Naive thymus-derived CD4-positive, alpha-beta T cell (primary cell): ENCODE measurements around the gene ZNF132. TPM values are rescaled to one million over a fixed set of nuclear protein-coding genes. Genes with fewer than 3 reads are reported as not detected.
A peak's percentile ranks its signal among the peaks of the same experiment; 100 is the strongest.
"Not testable (repeated sequence)": the region's sequence is repeated elsewhere in the genome, so short reads cannot be mapped to it uniquely, and the experiment has no call there.

ENCODE experiments used
- ATAC-seq: fragments of 150-1000 bp; cut with Tn5 transposase; 2 replicates; pipeline ENCODE4 v1.10.0; 2021; ENCODE audit warnings: mild to moderate bottlenecking, moderate library complexity
- CTCF ChIA-PET: fragments of 350-600 bp; sonication (Branson Sonifier 250); formaldehyde crosslinking; loops from one replicate; lab custom pipeline; 2021; ENCODE audit warnings: antibody characterized with exemption; lab: Charles Lee
- POLR2A ChIA-PET: fragments of 350-600 bp; sonication (Branson Sonifier 250); formaldehyde crosslinking; loops from one replicate; lab custom pipeline; 2021; ENCODE audit warnings: antibody characterized with exemption, inconsistent platforms; lab: Charles Lee
- DNase-seq, 9 donors: peaks; one replicate each; pipeline versions ENCODE4 v3.0.0 to v3.0.0-alpha.2; 2020 to 2022; ENCODE audit warnings: mixed read lengths in 1 of 9
- H3K27ac ChIP-seq: one replicate; pipeline ENCODE4 v1.7.0; 2013; ENCODE audit warnings: mild to moderate bottlenecking, low read depth, low read length, moderate library complexity
- H3K27me3 ChIP-seq, 2 donors: one replicate each; pipeline ENCODE4 v1.7.0; 2013; ENCODE audit warnings: low read length in 2 of 2, mild to moderate bottlenecking in 2 of 2, moderate library complexity in 2 of 2; ENCODE audit not compliant: control insufficient read depth in 2 of 2, insufficient read depth in 2 of 2
- H3K36me3 ChIP-seq, 3 experiments: 1 replicate in 2 of 3; 2 replicates in 1 of 3; pipeline ENCODE4 v1.7.0; 2013; ENCODE audit warnings: low read length in 3 of 3, mild to moderate bottlenecking in 3 of 3, moderate library complexity in 1 of 3; ENCODE audit not compliant: insufficient read depth in 3 of 3, control insufficient read depth in 2 of 3
- H3K4me1 ChIP-seq, 2 donors: one replicate each; pipeline ENCODE4 v1.7.0; 2013; ENCODE audit warnings: low read length in 2 of 2, mild to moderate bottlenecking in 2 of 2, moderate library complexity in 1 of 2; ENCODE audit not compliant: control insufficient read depth in 2 of 2, insufficient read depth in 2 of 2
- H3K4me3 ChIP-seq: 2 replicates; pipeline ENCODE4 v1.7.0; 2013; ENCODE audit warnings: mild to moderate bottlenecking, low read length
- H3K9me3 ChIP-seq, 3 experiments: 1 replicate in 2 of 3; 2 replicates in 1 of 3; pipeline ENCODE4 v1.7.0; 2013; ENCODE audit warnings: low read length in 3 of 3; ENCODE audit not compliant: control insufficient read depth in 2 of 3
- H3K27ac Mint-ChIP-seq, 9 donors: one replicate each; pipeline ENCODE4 v1.8.0; 2020 to 2022; ENCODE audit warnings: mixed read lengths in 9 of 9, mild to moderate bottlenecking in 8 of 9, moderate library complexity in 5 of 9, inconsistent platforms in 2 of 9
- H3K27me3 Mint-ChIP-seq, 5 donors: one replicate each; pipeline ENCODE4 v1.8.0; 2021 to 2022; ENCODE audit warnings: mixed read lengths in 5 of 5, mild to moderate bottlenecking in 1 of 5
- H3K36me3 Mint-ChIP-seq, 5 donors: one replicate each; pipeline ENCODE4 v1.8.0; 2020 to 2022; ENCODE audit warnings: mixed read lengths in 5 of 5, mild to moderate bottlenecking in 3 of 5, inconsistent platforms in 1 of 5
- H3K4me1 Mint-ChIP-seq, 7 donors: one replicate each; pipeline ENCODE4 v1.8.0; 2020 to 2022; ENCODE audit warnings: mixed read lengths in 7 of 7, mild to moderate bottlenecking in 3 of 7, inconsistent platforms in 1 of 7
- H3K4me3 Mint-ChIP-seq, 10 donors: one replicate each; pipeline ENCODE4 v1.8.0; 2020 to 2022; ENCODE audit warnings: mild to moderate bottlenecking in 10 of 10, mixed read lengths in 10 of 10, moderate library complexity in 6 of 10, inconsistent platforms in 2 of 10
- H3K9me3 Mint-ChIP-seq, 11 donors: one replicate each; pipeline ENCODE4 v1.8.0; 2020 to 2022; ENCODE audit warnings: mixed read lengths in 11 of 11, mild to moderate bottlenecking in 4 of 11, inconsistent platforms in 1 of 11, moderate library complexity in 1 of 11
- intact Hi-C, 2 donors: fragments of 100-400 bp; cut with micrococcal nuclease; formaldehyde crosslinking; loops; one replicate each; pipeline ENCODE4 v1.15.1; 2023
- polyA plus RNA-seq, 2 donors: library from polyadenylated mRNA; unstranded; fragments of 300-500 nt; fragmentation: Illumina TruSeq; gene quantifications; one replicate each; pipeline ENCODE4 v1.2.3, GENCODE V29; 2021
- total RNA-seq, 6 experiments: library from RNA in 5 of 6; stranded (reverse) in 5 of 6; gene quantifications; 1 replicate in 5 of 6; 2 replicates in 1 of 6; pipeline ENCODE4 v1.2.3 and lab custom pipeline; 2021 to 2026

ZNF132 gene
- total and polyA plus RNA-seq, 7 experiments from 2014 or later = 1.2 to 12.9 (median 3.6) TPM

- Histone ChIP-seq H3K4me1 (peaks cover 12 to 15% of the 10 kb centered on the region in 2 donors), H3K36me3 (peaks cover 0 to 5% (median 0%) of the 10 kb centered on the region in 3 experiments), H3K27ac (peak overlapping the region; percentile 87), H3K4me3 (peak overlapping the region; percentile 96), H3K27me3 (no peaks in the 10 kb centered on the region), H3K9me3 (no peaks in the 10 kb centered on the region)
- Mint-ChIP-seq H3K4me3 (peak overlapping the region; percentile 82 to 98 (median 95)), H3K27ac (peak overlapping the region; percentile 83 to 95 (median 93)), H3K27me3 (no peaks in the 10 kb centered on the region), H3K36me3 (peaks cover 0 to 10% (median 4%) of the 10 kb centered on the region in 5 donors), H3K9me3 (no peaks in the 10 kb centered on the region), H3K4me1 (peaks cover 5 to 41% (median 34%) of the 10 kb centered on the region in 7 donors)
- ATAC-seq (no peak), DNase-seq (no peak)
- POLR2A ChIA-PET = interaction anchor here (1.0 to 1.4 kb wide), 7 partner anchors 32 to 202 kb away, joined by 3 to 7 read pairs (median 4); partner anchors contain the start of genes ZBTB45, ZNF132, ZNF324B and ZNF497
- CTCF ChIA-PET = no interaction called here
- intact Hi-C loops = loop anchor here (1.0 to 10.0 kb wide), 19 partner anchors 20 to 593 kb away; partner anchors contain the start of genes ERVK3-1 (in 2 of the 2), RPS5 (in 2 of the 2), ZNF132 (in 2 of the 2) and ZNF324B (in 2 of the 2)
Measured at GRCh38 chr19:58407658-58408151, 32.2 kb downstream of the ZNF132 start.

- Mint-ChIP-seq H3K27ac (peak overlapping the region; percentile 83 to 95 (median 93)), H3K4me1 (peaks cover 5 to 41% (median 34%) of the 10 kb centered on the region in 7 donors), H3K4me3 (peak overlapping the region; percentile 82 to 98 (median 95)), H3K9me3 (no peaks in the 10 kb centered on the region), H3K36me3 (peaks cover 0 to 6% (median 0%) of the 10 kb centered on the region in 5 donors), H3K27me3 (no peaks in the 10 kb centered on the region)
- Histone ChIP-seq H3K27ac (peak overlapping the region; percentile 87), H3K4me1 (peaks cover 12 to 18% of the 10 kb centered on the region in 2 donors), H3K9me3 (no peaks in the 10 kb centered on the region), H3K27me3 (no peaks in the 10 kb centered on the region), H3K36me3 (peaks cover 0 to 5% (median 0%) of the 10 kb centered on the region in 3 experiments), H3K4me3 (no peak overlapping the region)
- ChIA-PET POLR2A (interaction anchor here (1.4 kb wide), 1 partner anchor 201 kb away, joined by 3 read pairs; no protein-coding TSS in a partner anchor), CTCF (interaction anchor here (0.6 kb wide), 2 partner anchors 11 to 174 kb away, joined by 3 to 4 read pairs; no protein-coding TSS in a partner anchor)
- intact Hi-C loops = loop anchor here in 1 of 2 donors (5.0 to 10.0 kb wide), 2 partner anchors 60 to 592 kb away; partner anchors contain the start of gene ZNF552
- DNase-seq = no peak
- no peak for ATAC-seq
Measured at GRCh38 chr19:58406818-58407657, 32.9 kb downstream of the ZNF132 start.

DNA sequence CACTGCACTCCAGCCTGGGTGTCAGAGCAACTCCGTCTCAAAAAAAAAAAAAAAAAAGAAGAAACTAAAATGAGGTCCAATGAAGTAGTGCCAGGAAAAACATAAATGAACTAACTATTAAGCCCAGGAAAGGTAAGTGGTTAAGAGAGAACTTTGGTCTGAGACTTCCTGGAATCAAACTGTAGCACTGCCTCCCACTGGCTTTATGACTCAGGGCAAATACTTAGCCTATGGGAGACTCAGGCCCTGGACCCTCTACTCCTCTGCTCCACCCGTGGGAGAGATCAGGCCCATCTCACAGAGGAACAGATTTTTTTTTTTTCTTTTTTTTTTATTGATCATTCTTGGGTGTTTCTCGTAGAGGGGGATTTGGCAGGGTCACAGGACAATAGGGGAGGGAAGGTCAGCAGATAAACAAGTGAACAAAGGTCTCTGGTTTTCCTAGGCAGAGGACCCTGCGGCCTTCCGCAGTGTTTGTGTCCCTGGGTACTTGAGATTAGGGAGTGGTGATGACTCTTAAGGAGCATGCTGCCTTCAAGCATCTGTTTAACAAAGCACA is 36.0 kb downstream of the ZNF132 start:
- H3K27me3 ChIP-seq, ATAC-seq, H3K9me3 Mint-ChIP-seq, H3K27me3 Mint-ChIP-seq, POLR2A ChIA-PET, H3K4me3 ChIP-seq, CTCF ChIA-PET, H3K36me3 Mint-ChIP-seq, H3K4me3 Mint-ChIP-seq, H3K27ac ChIP-seq, H3K36me3 ChIP-seq, DNase-seq, H3K9me3 ChIP-seq: not testable (repeated sequence)
- Mint-ChIP-seq H3K27ac (peak overlapping the region in 1 of 9 donors; percentile 38), H3K4me1 (peaks cover 13 to 45% (median 34%) of the 10 kb centered on the region in 7 donors)
- intact Hi-C loops = loop anchor here (5.0 to 10.0 kb wide), 2 partner anchors 108 to 589 kb away; partner anchors contain the start of genes SLC27A5 (in 1 of the 2) and ZNF552 (in 1 of the 2)
- peaks cover 13 to 16% of the 10 kb centered on the region in 2 donors for H3K4me1 ChIP-seq

GRCh38 chr19:58401840-58402421 is 38.0 kb downstream of the ZNF132 start:
- Histone ChIP-seq H3K4me1 (peaks cover 6 to 14% of the 10 kb centered on the region in 2 donors), H3K4me3 (peak overlapping the region; percentile 77), H3K27ac (peak overlapping the region; percentile 91), H3K27me3 (peaks cover 0 to 3% of the 10 kb centered on the region in 2 donors), H3K36me3 (no peaks in the 10 kb centered on the region), H3K9me3 (no peaks in the 10 kb centered on the region)
- peak overlapping the region in 7 of 10 donors; percentile 54 to 98 (median 91) for H3K4me3 Mint-ChIP-seq
- ChIA-PET POLR2A (interaction anchor here (0.6 to 0.8 kb wide), 3 partner anchors 39 to 674 kb away, joined by 3 read pairs; partner anchors contain the start of genes ZNF274, ZNF497 and ZNF671), CTCF (no interaction called here)
- DNase-seq (no peak), ATAC-seq (no peak)
- H3K27me3 Mint-ChIP-seq = peaks cover 3 to 19% (median 7%) of the 10 kb centered on the region in 5 donors
- H3K36me3 Mint-ChIP-seq = peaks cover 0 to 4% (median 0%) of the 10 kb centered on the region in 5 donors
- H3K27ac Mint-ChIP-seq = peak overlapping the region in 3 of 9 donors; percentile 89 to 94 (median 90)
- intact Hi-C loops = loop anchor here (1.0 to 10.0 kb wide), 18 partner anchors 15 to 587 kb away; partner anchors contain the start of genes RPS5 (in 2 of the 2), ZNF132 (in 2 of the 2), ZNF324B (in 2 of the 2) and ZNF497 (in 2 of the 2)
- peaks cover 8 to 26% (median 16%) of the 10 kb centered on the region in 7 donors for H3K4me1 Mint-ChIP-seq
- H3K9me3 Mint-ChIP-seq = peaks cover 0 to 5% (median 0%) of the 10 kb centered on the region in 11 donors

GRCh38 chr19:58400916-58401839 is 38.8 kb downstream of the ZNF132 start:
- H3K27ac ChIP-seq = peak overlapping the region; percentile 91
- no peaks in the 10 kb centered on the region for H3K9me3 ChIP-seq
- CTCF ChIA-PET = no interaction called here
- H3K27ac Mint-ChIP-seq = peak overlapping the region; percentile 88 to 97 (median 94)
- no peaks in the 10 kb centered on the region for H3K36me3 ChIP-seq
- peaks cover 0 to 4% (median 0%) of the 10 kb centered on the region in 5 donors for H3K36me3 Mint-ChIP-seq
- peaks cover 6 to 19% (median 8%) of the 10 kb centered on the region in 7 donors for H3K4me1 Mint-ChIP-seq
- peaks cover 0 to 5% (median 0%) of the 10 kb centered on the region in 11 donors for H3K9me3 Mint-ChIP-seq
- H3K4me3 Mint-ChIP-seq = peak overlapping the region; percentile 86 to 98 (median 94)
- DNase-seq (peak; percentile 96 to 100 (median 98)), ATAC-seq (peak; percentile 97)
- POLR2A ChIA-PET = interaction anchor here (0.6 to 2.7 kb wide), 4 partner anchors 8 to 38 kb away, joined by 3 to 16 read pairs (median 4); partner anchors contain the start of genes RPS5 and ZNF497
- peaks cover 6 to 13% of the 10 kb centered on the region in 2 donors for H3K4me1 ChIP-seq
- peak overlapping the region; percentile 77 for H3K4me3 ChIP-seq
- peaks cover 0 to 3% of the 10 kb centered on the region in 2 donors for H3K27me3 ChIP-seq
- intact Hi-C loops = loop anchor here (1.0 to 10.0 kb wide), 18 partner anchors 14 to 586 kb away; partner anchors contain the start of genes RPS5 (in 2 of the 2), ZNF132 (in 2 of the 2), ZNF324B (in 2 of the 2) and ZNF497 (in 2 of the 2)
- H3K27me3 Mint-ChIP-seq = peaks cover 5 to 20% (median 7%) of the 10 kb centered on the region in 5 donors
